NCI-H2196 (cell line): ENCODE measurements around the gene CASP9.

Experiments
- DNase-seq: peaks from one replicate; lab custom pipeline; 2025; ENCODE audit not compliant: unreplicated experiment; lab: John Stamatoyannopoulos, UW

CASP9 gene

GRCh38 chr1:15449567-15449966 is 74.4 kb downstream of the CASP9 start:
- no peak for DNase-seq

GRCh38 chr1:15448877-15449462 is 75.0 kb downstream of the CASP9 start:
- DNase-seq, result no peak

- DNase-seq, result no peak
Measured at GRCh38 chr1:15446212-15446611, 77.8 kb downstream of the CASP9 start.

- no peak for DNase-seq
Measured at GRCh38 chr1:15445390-15446122, 78.5 kb downstream of the CASP9 start.

- DNase-seq, result no peak
Measured at GRCh38 chr1:15444468-15445389, 79.3 kb downstream of the CASP9 start.

- no peak for DNase-seq
Measured at GRCh38 chr1:15443281-15443680, 80.7 kb downstream of the CASP9 start.

- no peak for DNase-seq
Measured at GRCh38 chr1:15442759-15443158, 81.3 kb downstream of the CASP9 start.

GRCh38 chr1:15442119-15442518 is 81.9 kb downstream of the CASP9 start:
- no peak for DNase-seq
